Esophagus squamous epithelium (tissue), 5 donors: ENCODE results near the gene COX19. TPM values are rescaled to one million over a fixed set of nuclear protein-coding genes. Genes with fewer than 3 reads are reported as not detected.

Source experiments
- DNase-seq: peaks from one replicate; lab custom pipeline; 2025; lab: John Stamatoyannopoulos, UW
- H3K27ac ChIP-seq, 4 donors: fragments of 200-600 bp; sonication (generic); one replicate each; pipeline ENCODE4 v1.5.1; 2016 to 2019; ENCODE audit warnings: mild to moderate bottlenecking in 1 of 4
- H3K27me3 ChIP-seq, 4 donors: fragments of 200-600 bp; sonication (generic); 1 replicate in 3 of 4; 2 replicates in 1 of 4; pipeline versions ENCODE4 v1.5.1 to v1.6.0; 2017 to 2021; ENCODE audit warnings: antibody characterized with exemption in 1 of 4
- H3K36me3 ChIP-seq, 3 donors: fragments of 200-600 bp; sonication (generic); one replicate each; pipeline ENCODE4 v1.5.1; 2016 to 2019
- H3K4me1 ChIP-seq, 3 donors: fragments of 200-600 bp; sonication (generic); one replicate each; pipeline ENCODE4 v1.5.1; 2017 to 2019
- H3K4me3 ChIP-seq, 4 donors: fragments of 200-600 bp; sonication (generic); 1 replicate in 3 of 4; 2 replicates in 1 of 4; pipeline ENCODE4 v1.5.1; 2016 to 2019; ENCODE audit warnings: mild to moderate bottlenecking in 2 of 4, moderate library complexity in 1 of 4
- H3K9me3 ChIP-seq, 3 donors: fragments of 200-600 bp; sonication (generic); one replicate each; pipeline ENCODE4 v1.5.1; 2016 to 2019
- POLR2A ChIP-seq, 4 donors: fragments of 450-650 bp; IDR thresholded peaks; one replicate each; pipeline ENCODE4 v1.6.1; 2017; ENCODE audit warnings: antibody characterized with exemption in 4 of 4, mild to moderate bottlenecking in 4 of 4, moderate library complexity in 3 of 4
- WGBS, 2 donors: methylation state at CpG; one replicate each; pipeline ENCODE4 v1.1.5; 2018; 5-methylcytosine and 5-hydroxymethylcytosine counted together
- intact Hi-C: fragments of 100-400 bp; cut with DNase I; formaldehyde crosslinking; loops from one replicate; pipeline ENCODE4 v1.15.0; 2022
- total RNA-seq, 4 donors: library from RNA; depleted of rRNA; stranded (reverse); fragments of >200 nt; gene quantifications; one replicate each; pipeline ENCODE4 v1.1.0, GENCODE V29; 2016
- TF ChIP-seq, protein P1 (sequence below), 6 experiments: fragments of 450-650 bp in 4 of 6; fragments of 200-600 bp in 2 of 6; sonication (generic) in 2 of 6; IDR thresholded peaks; one replicate each; pipeline ENCODE4 v1.5.1; 2016 to 2019; ENCODE audit warnings: antibody characterized with exemption in 6 of 6, mild to moderate bottlenecking in 4 of 6, moderate library complexity in 4 of 6
- donor health status: DM: yes; HTN: yes; CAD: no.

The COX19 gene
- total RNA-seq, 4 donors from 2014 or later = 4.0 to 13.0 (median 6.9) TPM

DNA sequence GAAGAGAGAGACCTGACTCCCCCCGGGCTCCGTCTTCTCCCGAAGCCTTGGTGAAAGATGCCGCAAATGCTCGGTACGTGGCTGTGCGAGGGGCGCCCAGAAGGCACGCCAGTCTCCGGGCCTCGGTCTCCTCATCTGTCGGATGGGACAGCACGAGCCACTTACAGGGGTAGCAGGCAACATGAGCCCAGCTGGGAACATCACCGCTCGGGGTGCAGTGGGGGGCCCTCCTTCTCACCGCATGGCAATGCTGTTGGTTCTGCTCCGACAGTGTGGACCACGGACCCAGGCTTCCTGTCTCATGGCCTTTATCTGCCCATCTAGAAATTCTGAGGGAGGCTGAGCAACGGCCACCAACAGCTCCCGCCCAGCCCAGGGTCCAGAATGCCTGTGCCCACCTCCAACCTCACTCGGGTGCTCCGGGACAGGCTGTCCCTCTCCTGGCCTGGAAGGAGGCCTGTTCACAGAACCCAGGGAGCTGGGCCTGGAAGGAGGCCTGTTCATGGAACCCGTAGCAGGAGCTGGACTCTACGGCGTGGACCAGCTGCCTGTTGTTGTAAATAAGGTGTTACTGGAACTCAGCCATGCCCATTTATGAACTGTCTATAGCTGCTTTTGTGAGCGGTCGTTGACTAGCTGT is 36.7 kb downstream of the COX19 start:
- Histone ChIP-seq H3K27me3 (no peaks in the 10 kb centered on the region), H3K27ac (no peak overlapping the region), H3K4me1 (peaks cover 0 to 7% (median 0%) of the 10 kb centered on the region in 3 donors), H3K36me3 (peaks cover 0 to 4% (median 0%) of the 10 kb centered on the region in 3 donors), H3K4me3 (no peak overlapping the region), H3K9me3 (peaks cover 0 to 4% (median 0%) of the 10 kb centered on the region in 3 donors)
- intact Hi-C loops = no loop called here
- no peak for TF ChIP-seq POLR2A (IDR thresholded peaks at IDR 0.05)
- TF ChIP-seq, protein P1, sequence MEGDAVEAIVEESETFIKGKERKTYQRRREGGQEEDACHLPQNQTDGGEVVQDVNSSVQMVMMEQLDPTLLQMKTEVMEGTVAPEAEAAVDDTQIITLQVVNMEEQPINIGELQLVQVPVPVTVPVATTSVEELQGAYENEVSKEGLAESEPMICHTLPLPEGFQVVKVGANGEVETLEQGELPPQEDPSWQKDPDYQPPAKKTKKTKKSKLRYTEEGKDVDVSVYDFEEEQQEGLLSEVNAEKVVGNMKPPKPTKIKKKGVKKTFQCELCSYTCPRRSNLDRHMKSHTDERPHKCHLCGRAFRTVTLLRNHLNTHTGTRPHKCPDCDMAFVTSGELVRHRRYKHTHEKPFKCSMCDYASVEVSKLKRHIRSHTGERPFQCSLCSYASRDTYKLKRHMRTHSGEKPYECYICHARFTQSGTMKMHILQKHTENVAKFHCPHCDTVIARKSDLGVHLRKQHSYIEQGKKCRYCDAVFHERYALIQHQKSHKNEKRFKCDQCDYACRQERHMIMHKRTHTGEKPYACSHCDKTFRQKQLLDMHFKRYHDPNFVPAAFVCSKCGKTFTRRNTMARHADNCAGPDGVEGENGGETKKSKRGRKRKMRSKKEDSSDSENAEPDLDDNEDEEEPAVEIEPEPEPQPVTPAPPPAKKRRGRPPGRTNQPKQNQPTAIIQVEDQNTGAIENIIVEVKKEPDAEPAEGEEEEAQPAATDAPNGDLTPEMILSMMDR (IDR thresholded peaks at IDR 0.05) = no peak
- DNase-seq = no peak
- WGBS, 2 donors = 91 to 98% methylated on average over 13 to 18 of the region's 27 CpGs

DNA sequence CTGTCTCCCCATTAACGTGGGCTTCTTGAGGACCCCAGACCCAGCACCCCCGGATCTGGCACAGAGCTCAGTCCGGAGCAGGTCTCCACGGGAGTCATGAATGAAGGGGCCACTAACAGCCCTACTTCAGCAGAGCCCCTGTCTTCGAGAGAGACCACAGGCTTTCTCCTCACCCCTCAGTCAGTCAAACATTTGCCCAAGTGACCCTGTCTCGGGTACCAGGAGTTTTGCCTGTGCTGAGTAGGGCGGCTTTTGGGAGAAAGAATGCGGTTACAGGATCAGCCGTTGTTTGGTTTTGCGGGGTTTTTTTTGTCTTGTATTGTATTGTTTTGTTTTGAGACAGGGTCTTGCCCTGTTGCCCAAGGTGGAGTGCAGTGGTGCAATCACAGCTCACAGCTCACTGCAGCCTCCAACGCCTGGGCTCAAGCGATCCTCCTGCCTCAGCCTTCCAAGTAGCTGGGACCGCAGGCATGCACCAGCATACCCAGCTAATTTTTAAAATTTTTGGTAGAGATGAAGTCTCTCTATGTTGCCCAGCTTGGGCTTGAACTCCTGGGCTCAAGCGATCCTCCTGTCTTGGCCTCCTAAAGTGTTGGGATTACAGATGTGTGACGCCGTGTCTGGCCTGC is 37.4 kb downstream of the COX19 start:
- Histone ChIP-seq H3K4me1 (peaks cover 0 to 7% (median 0%) of the 10 kb centered on the region in 3 donors), H3K36me3 (peaks cover 0 to 4% (median 0%) of the 10 kb centered on the region in 3 donors), H3K27ac (no peak overlapping the region)

DNA sequence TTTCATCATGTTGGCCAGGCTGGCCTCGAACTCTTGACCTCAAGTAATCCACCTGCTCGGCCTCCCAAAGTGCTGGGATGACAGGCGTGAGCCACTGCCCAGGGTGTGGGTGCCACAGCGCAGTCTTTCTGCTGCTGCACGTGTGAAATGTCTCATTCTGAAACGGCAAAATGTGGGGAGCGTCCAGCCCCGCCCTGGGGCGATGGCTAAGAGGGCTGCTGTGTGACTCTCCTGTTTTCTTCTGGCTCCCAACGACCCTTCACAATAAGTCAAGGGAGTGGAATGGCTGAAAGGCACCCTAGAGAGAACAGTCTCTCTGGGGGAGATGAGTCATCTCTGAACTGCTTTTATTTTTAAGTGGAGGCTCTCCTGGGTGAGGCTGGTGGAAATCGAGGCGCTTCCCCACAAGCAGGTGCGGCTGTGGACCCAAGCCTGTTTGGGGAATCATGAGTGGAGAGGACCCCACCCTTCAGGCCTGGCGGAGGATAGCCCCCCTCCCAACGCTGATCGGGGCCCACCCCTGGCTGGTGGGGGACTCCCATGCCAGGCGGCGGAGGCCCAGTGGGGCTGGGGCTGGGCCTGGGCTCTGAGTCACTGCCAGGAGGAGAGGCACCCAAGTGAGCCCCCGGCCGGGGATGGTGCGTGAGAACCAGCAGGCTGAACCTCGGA is 38.8 kb downstream of the COX19 start:
- 32% methylated on average over 4 of the region's 22 CpGs; no CpG with 5 or more reads in 1 of the 2 donors for WGBS, 2 donors
- intact Hi-C loops = no loop called here
- TF ChIP-seq, protein P1 (IDR thresholded peaks at IDR 0.05) = no peak
- TF ChIP-seq POLR2A (IDR thresholded peaks at IDR 0.05) = no peak
- Histone ChIP-seq H3K4me3 (no peak overlapping the region), H3K4me1 (peaks cover 0 to 7% (median 0%) of the 10 kb centered on the region in 3 donors), H3K36me3 (peaks cover 0 to 4% (median 0%) of the 10 kb centered on the region in 3 donors), H3K9me3 (peaks cover 0 to 4% (median 0%) of the 10 kb centered on the region in 3 donors), H3K27ac (peak overlapping the region in 1 of 4 donors; percentile 33), H3K27me3 (no peaks in the 10 kb centered on the region)
- no peak for DNase-seq

More for the DNA sequence above, 37.4 kb downstream of the COX19 start:
- WGBS, 2 donors = 93 to 94% methylated on average over 9 to 11 of the region's 16 CpGs
- TF ChIP-seq, protein P1 (IDR thresholded peaks at IDR 0.05) = no peak
- no peak for TF ChIP-seq POLR2A (IDR thresholded peaks at IDR 0.05)
- intact Hi-C loops = no loop called here
- H3K9me3 ChIP-seq = peaks cover 0 to 4% (median 0%) of the 10 kb centered on the region in 3 donors
- DNase-seq = no peak
- no peak overlapping the region for H3K4me3 ChIP-seq
- no peaks in the 10 kb centered on the region for H3K27me3 ChIP-seq

DNA sequence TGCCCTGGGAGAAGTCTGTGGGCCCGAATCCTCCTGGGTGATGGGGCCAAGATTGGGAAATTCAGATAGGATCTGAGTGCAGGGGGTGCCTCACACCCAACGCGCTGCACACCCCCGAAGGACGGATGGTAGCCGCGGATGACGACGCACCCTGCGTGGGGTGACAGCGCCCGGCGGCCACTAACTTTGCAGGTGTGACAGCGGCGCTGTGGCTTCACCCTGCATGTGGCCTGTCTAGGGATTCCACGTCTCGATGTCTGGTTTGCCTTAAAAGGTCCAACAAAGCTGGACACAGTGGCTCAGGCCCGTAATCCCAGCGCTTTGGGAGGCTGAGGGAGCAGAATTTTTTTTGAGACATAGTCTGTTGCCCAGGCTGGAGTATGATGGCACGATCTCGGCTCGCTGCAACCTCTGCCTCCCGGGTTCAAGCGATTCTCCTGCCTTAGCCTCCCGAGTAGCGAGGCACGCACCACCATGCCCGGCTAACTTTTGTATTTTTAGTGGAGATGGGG is 39.4 kb downstream of the COX19 start:
- DNase-seq = no peak
- peaks cover 0 to 4% (median 0%) of the 10 kb centered on the region in 3 donors for H3K36me3 ChIP-seq
- 89 to 92% methylated on average over 24 to 25 of the region's 28 CpGs for WGBS, 2 donors
- intact Hi-C loops = no loop called here
- TF ChIP-seq, protein P1 (IDR thresholded peaks at IDR 0.05) = no peak
- TF ChIP-seq POLR2A (IDR thresholded peaks at IDR 0.05) = no peak
- no peak overlapping the region for H3K27ac ChIP-seq
- H3K9me3 ChIP-seq = peaks cover 0 to 1% (median 0%) of the 10 kb centered on the region in 3 donors
- no peak overlapping the region for H3K4me3 ChIP-seq
- peaks cover 0 to 7% (median 0%) of the 10 kb centered on the region in 3 donors for H3K4me1 ChIP-seq
- H3K27me3 ChIP-seq = no peaks in the 10 kb centered on the region
